SJCRH30 (cell line): ENCODE data around the gene TMED10. TPM values are rescaled to one million over a fixed set of nuclear protein-coding genes. Genes with fewer than 3 reads are reported as not detected.

Experiments
- DNase-seq, 2 experiments: peaks; one replicate each; pipeline ENCODE4 v3.0.0-alpha.2; 2015 to 2020
- H3K27ac ChIP-seq: fragments of 250-450 bp; sonication (Bioruptor Pico); 2 replicates; pipeline ENCODE4 v1.5.1; 2020; ENCODE audit warnings: mild to moderate bottlenecking, moderate library complexity
- H3K27me3 ChIP-seq: fragments of 250-450 bp; sonication (Bioruptor Pico); 2 replicates; pipeline ENCODE4 v1.5.1; 2020; ENCODE audit warnings: mild to moderate bottlenecking, moderate library complexity
- H3K36me3 ChIP-seq: fragments of 250-450 bp; sonication (Bioruptor Pico); 2 replicates; pipeline ENCODE4 v1.5.1; 2020; ENCODE audit warnings: mild to moderate bottlenecking, moderate library complexity
- H3K4me1 ChIP-seq: fragments of 250-450 bp; sonication (Bioruptor Pico); 2 replicates; pipeline ENCODE4 v1.5.1; 2020; ENCODE audit warnings: mild to moderate bottlenecking, moderate library complexity
- H3K4me3 ChIP-seq: fragments of 250-450 bp; sonication (Bioruptor Pico); 2 replicates; pipeline ENCODE4 v1.5.1; 2020; ENCODE audit warnings: mild to moderate bottlenecking, moderate library complexity
- H3K9me3 ChIP-seq: fragments of 250-450 bp; sonication (Bioruptor Pico); replicated peaks from 2 replicates; pipeline ENCODE4 v1.5.1; 2020; ENCODE audit warnings: mild to moderate bottlenecking, moderate library complexity
- total RNA-seq: library from RNA; depleted of rRNA; stranded (reverse); fragments of >200 nt; shearing (Covaris generic); gene quantifications from 2 replicates; pipeline ENCODE4 v1.2.3, GENCODE V29; 2014

TMED10 gene
- total RNA-seq, 1 experiment from 2014 or later: 123 TPM

DNA sequence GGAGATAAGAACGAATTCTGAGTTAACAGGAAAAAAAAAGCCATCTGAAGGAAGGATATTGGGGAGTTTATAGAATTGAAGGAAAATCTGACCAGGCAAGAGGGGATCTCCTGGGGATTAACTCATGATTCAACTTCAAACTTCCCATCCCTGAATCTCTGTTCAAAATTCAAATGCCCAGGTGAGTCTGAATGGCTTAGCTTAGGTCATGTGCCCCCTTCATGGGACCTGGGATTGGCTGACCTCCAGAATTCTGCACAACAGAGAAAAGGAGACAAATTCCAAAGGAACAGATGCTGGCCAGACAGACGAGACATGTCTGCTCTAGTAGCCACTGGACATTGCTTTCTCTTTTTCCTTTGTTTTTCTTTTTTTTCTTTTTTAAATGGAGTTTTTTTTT is 26.2 kb upstream of the TMED10 start:
- Histone ChIP-seq H3K4me3 (no peak overlapping the region), H3K4me1 (no peaks in the 10 kb centered on the region), H3K27ac (no peak overlapping the region), H3K27me3 (peaks cover 3% of the 10 kb centered on the region; the same call in 1 of the 2 replicates), H3K36me3 (no peaks in the 10 kb centered on the region), H3K9me3 (no peaks in the 10 kb centered on the region)
- DNase-seq: no peak

GRCh38 chr14:75201087-75201486 is 24.7 kb upstream of the TMED10 start:
- H3K27me3 ChIP-seq: peaks cover 3% of the 10 kb centered on the region; the same call in 1 of the 2 replicates
- H3K9me3 ChIP-seq: no peaks in the 10 kb centered on the region
- no peak overlapping the region for H3K27ac ChIP-seq
- no peak overlapping the region for H3K4me3 ChIP-seq
- no peaks in the 10 kb centered on the region for H3K4me1 ChIP-seq
- DNase-seq: no peak
- no peaks in the 10 kb centered on the region for H3K36me3 ChIP-seq

DNA sequence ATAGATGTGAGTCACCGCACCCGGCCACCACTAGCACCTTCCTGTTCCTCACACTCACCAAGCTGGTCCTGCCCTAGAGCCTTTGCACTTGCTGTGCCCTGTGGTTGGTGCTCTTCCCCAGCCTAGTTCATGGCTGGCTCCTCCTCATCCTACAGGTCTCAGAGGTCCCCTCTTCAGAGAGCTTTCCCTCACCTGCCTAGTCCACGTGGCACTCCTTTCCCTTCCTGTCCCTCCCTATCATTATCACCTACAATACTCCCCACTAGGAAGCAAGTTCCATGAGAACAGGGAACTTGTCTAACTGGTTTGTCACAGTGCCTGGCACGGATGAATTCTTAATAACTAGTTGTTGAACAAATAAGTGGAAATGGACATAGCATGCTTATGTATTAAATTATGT is 24.0 kb upstream of the TMED10 start:
- no peak overlapping the region for H3K4me3 ChIP-seq
- no peaks in the 10 kb centered on the region for H3K9me3 ChIP-seq
- peaks cover 3% of the 10 kb centered on the region; the same call in 1 of the 2 replicates for H3K27me3 ChIP-seq
- no peak overlapping the region for H3K27ac ChIP-seq
- no peaks in the 10 kb centered on the region for H3K36me3 ChIP-seq
- no peaks in the 10 kb centered on the region for H3K4me1 ChIP-seq
- DNase-seq: no peak

- Histone ChIP-seq H3K9me3 (no peaks in the 10 kb centered on the region), H3K27me3 (peaks cover 3% of the 10 kb centered on the region; the same call in 1 of the 2 replicates), H3K4me3 (no peak overlapping the region), H3K36me3 (no peaks in the 10 kb centered on the region), H3K4me1 (no peaks in the 10 kb centered on the region), H3K27ac (no peak overlapping the region)
- no peak for DNase-seq
Observed at GRCh38 chr14:75198291-75198933, 22.0 kb upstream of the TMED10 start.

DNA sequence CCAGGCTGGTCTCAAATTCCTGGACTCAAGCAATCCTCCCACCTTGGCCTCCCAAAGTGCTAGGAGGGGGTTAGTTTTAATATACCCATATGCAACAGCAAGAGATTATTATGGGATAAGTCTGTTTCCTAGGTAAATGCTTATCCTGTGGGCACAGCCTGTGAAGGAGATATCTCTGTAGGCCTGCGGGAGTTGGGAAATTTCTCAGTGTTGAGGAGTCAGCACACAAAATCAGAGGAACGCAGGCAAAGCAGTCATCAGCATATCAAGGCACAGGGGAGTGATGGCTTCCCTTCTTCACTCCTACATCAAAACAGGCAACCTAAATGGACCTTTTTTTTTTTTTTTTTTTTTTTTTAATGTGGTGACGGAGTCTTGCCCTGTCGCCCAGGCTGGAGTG is 20.9 kb upstream of the TMED10 start:
- Histone ChIP-seq H3K27ac (no peak overlapping the region), H3K4me1 (no peaks in the 10 kb centered on the region), H3K36me3 (no peaks in the 10 kb centered on the region), H3K4me3 (no peak overlapping the region), H3K27me3 (peaks cover 3% of the 10 kb centered on the region; the same call in 1 of the 2 replicates), H3K9me3 (no peaks in the 10 kb centered on the region)
- no peak for DNase-seq

- no peak overlapping the region for H3K4me3 ChIP-seq
- H3K27ac ChIP-seq: no peak overlapping the region
- peaks cover 3% of the 10 kb centered on the region; the same call in 1 of the 2 replicates for H3K27me3 ChIP-seq
- no peaks in the 10 kb centered on the region for H3K9me3 ChIP-seq
- H3K4me1 ChIP-seq: no peaks in the 10 kb centered on the region
- DNase-seq: no peak
- H3K36me3 ChIP-seq: no peaks in the 10 kb centered on the region
Observed at GRCh38 chr14:75196468-75196867, 20.1 kb upstream of the TMED10 start.

DNA sequence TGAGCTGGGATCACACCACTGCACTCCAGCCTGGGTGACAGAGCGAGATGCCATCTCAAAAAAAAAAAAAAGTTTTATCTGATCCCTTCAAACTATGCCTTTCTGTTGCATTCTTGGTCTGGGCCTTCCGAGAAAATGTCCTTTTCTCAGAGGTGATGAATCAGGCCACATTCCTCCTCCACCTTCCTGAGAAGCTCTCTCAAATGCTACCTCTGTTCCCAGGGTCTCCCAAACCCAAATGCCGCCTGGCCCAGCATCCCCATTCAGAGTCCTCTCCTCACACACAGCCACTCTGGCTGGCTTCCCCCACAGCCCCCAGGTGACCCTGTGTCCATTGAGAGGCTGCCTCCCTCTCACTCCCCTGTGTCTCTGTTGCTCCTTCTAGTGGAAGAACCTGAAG is 19.7 kb upstream of the TMED10 start:
- no peak overlapping the region for H3K27ac ChIP-seq
- no peaks in the 10 kb centered on the region for H3K4me1 ChIP-seq
- H3K36me3 ChIP-seq: no peaks in the 10 kb centered on the region
- no peak overlapping the region for H3K4me3 ChIP-seq
- peaks cover 3% of the 10 kb centered on the region; the same call in 1 of the 2 replicates for H3K27me3 ChIP-seq
- no peak for DNase-seq
- no peaks in the 10 kb centered on the region for H3K9me3 ChIP-seq

GRCh38 chr14:75191100-75191499 is 14.7 kb upstream of the TMED10 start:
- H3K27ac ChIP-seq: no peak overlapping the region
- H3K4me3 ChIP-seq: no peak overlapping the region
- no peak for DNase-seq
- H3K9me3 ChIP-seq: no peaks in the 10 kb centered on the region
- no peaks in the 10 kb centered on the region for H3K4me1 ChIP-seq
- no peaks in the 10 kb centered on the region for H3K27me3 ChIP-seq
- no peaks in the 10 kb centered on the region for H3K36me3 ChIP-seq

DNA sequence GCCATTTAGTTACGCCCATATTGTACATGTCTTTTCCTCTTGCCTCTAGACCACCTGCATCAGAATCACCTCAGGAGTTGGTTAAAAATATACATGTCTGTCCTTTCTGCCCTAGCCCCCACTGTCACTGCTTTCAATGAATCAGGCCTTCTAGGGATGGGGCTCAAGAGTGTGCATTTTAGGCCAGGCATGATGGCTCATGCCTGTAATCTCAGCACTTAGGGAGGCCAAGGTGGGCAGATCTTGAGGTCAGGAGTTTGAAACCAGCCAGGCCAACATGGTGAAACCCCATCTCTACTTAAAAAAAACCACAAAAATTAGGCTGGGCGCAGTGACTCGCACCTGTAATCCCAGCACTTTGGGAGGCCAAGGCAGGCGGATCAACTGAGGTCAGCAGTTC is 13.6 kb upstream of the TMED10 start:
- H3K4me3 ChIP-seq: no peak overlapping the region
- no peaks in the 10 kb centered on the region for H3K36me3 ChIP-seq
- H3K27ac ChIP-seq: no peak overlapping the region
- H3K4me1 ChIP-seq: no peaks in the 10 kb centered on the region
- H3K9me3 ChIP-seq: no peaks in the 10 kb centered on the region
- no peaks in the 10 kb centered on the region for H3K27me3 ChIP-seq
- no peak for DNase-seq

DNA sequence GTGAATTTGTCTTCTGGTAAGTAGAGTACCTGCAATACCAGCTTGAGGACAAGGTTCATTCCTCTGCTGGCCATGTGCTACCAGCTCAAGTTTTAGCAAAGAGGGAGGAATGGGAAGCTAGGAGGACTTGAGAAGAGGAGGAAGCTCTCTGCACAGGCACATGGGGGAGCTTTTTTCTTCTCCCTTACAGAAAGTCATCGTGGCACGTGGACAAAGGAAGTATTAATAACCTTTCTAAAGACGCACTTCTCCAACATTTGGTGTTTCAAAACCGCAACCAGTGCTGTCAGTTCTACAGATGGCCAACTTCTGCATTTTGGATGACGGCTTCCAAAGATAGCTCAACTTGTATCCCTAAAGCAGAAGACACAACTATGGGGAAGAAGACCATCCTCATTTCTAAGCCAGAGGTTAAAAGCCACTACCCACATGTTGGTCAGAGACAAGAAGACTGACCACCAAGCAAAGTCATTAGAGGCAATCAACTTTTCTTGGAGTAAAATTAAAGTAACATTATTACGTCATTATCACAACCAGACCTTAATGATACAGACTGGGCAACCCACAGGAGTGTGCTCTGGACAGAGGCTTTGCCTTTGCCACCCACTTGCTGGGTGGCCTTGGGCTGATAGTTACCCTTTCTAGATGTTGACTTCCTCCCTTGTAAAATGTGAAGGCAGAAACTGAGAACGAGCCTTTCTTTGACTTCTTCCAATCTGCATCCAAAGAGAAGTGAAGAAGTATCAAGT is 12.3 kb upstream of the TMED10 start:
- H3K9me3 ChIP-seq: no peaks in the 10 kb centered on the region
- DNase-seq: no peak

DNA sequence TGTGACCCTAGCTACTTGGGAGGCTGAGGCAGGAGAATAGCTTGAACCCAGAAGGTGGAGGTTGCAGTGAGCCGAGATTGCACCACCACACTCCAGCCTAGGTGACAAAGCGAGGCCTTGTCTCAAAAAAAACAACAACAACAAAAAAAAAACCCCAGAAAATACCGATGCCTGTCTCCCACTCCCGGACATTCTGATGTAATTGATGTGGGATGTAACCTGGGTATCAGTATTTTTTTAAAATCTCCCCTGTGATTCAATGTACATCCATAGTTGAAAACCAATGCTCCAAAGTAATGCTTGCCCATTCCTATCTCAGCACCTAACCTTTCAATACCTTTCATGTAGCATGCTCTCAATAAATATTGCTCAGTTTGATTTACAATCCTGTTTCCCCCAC is 11.7 kb upstream of the TMED10 start:
- Histone ChIP-seq H3K4me3 (no peak overlapping the region), H3K27me3 (no peaks in the 10 kb centered on the region), H3K4me1 (no peaks in the 10 kb centered on the region), H3K9me3 (no peaks in the 10 kb centered on the region), H3K36me3 (no peaks in the 10 kb centered on the region), H3K27ac (no peak overlapping the region)
- no peak for DNase-seq

More for the DNA sequence above, 12.3 kb upstream of the TMED10 start:
- Histone ChIP-seq H3K36me3 (no peaks in the 10 kb centered on the region), H3K27me3 (no peaks in the 10 kb centered on the region), H3K4me1 (no peaks in the 10 kb centered on the region), H3K4me3 (no peak overlapping the region), H3K27ac (no peak overlapping the region)

DNA sequence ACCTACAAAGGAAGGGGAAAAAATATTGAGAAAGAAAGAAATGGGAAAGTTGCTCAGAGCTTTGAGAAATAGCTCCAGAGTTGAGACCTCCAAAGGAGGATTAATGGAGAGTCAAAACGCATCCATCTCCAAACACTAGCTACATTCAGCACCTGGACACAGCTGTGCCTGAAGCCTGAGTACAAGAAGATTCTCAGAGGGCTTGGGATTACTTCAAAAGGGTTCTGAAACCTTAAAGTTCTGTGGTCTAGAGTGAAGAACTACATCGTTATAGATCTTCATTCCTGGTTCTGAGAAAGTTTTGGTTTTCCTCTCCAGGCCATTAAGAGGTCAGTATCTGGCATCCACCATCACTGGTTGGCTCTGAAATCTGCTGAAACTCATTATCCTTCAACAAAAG is 10.5 kb upstream of the TMED10 start:
- no peaks in the 10 kb centered on the region for H3K4me1 ChIP-seq
- no peak for DNase-seq

DNA sequence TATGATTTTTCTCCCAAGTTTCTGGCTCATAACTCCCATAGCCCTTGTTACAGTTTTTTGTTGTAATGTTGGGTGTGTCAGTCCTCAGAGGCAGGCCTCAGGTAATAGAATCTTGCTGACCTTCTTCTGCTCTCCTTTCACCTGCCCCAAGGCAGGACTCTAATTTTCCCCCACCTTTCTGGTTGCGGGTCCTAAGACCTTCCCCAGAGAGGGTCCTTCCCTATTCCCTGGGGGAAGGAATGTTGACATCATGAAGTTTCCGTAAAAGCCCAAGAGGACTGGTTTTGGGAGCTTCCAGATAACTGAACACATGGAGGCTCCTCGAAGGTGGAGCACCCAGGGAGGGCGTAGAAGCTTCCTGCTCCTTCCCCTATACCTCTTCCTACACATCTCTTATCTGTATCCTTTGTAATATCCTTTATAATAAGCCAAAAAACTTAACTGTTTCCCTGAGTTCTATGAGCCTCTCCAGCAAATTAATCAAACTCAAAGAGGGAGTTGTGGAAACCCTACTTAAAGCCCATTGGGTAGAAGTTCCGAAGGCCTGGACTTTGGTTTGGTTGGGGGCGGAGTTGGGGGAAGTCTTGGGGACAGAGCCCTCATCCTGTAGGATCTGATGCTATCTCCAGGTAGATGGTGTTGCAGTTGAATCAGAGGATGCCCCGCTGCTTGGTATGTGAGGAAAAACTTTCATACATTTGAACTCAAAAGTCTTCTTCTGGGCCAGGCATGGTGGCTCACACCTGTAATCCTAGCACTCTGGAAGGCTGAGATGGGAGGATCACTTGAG is 9.0 kb upstream of the TMED10 start:
- Histone ChIP-seq H3K36me3 (no peaks in the 10 kb centered on the region), H3K4me3 (no peak overlapping the region), H3K27me3 (no peaks in the 10 kb centered on the region), H3K4me1 (no peaks in the 10 kb centered on the region), H3K9me3 (no peaks in the 10 kb centered on the region), H3K27ac (no peak overlapping the region)
- no peak for DNase-seq

More for the DNA sequence above, 10.5 kb upstream of the TMED10 start:
- Histone ChIP-seq H3K36me3 (no peaks in the 10 kb centered on the region), H3K27me3 (no peaks in the 10 kb centered on the region), H3K9me3 (no peaks in the 10 kb centered on the region), H3K4me3 (no peak overlapping the region), H3K27ac (no peak overlapping the region)

DNA sequence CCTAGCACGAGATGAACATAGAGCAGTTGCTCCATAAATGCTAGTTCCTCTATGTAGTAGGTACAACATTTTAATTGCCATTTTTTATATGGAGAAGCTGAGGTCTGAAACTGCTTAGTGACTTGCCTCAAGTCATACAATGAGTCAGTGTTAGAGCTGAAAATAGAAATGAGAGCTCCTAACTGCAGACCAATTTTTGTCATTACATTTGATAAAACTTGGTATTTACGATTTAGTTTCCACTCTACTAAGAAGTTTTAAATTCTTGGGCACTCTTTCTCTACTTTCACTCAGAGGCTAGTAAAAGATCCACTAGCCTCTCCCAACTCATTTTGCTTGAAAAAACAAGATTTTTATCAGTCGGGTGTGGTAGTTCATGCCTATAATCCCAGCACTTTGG is 8.1 kb upstream of the TMED10 start:
- no peaks in the 10 kb centered on the region for H3K4me1 ChIP-seq
- no peaks in the 10 kb centered on the region for H3K36me3 ChIP-seq
- H3K27me3 ChIP-seq: no peaks in the 10 kb centered on the region
- no peak overlapping the region for H3K27ac ChIP-seq
- H3K9me3 ChIP-seq: no peaks in the 10 kb centered on the region
- no peak for DNase-seq
- no peak overlapping the region for H3K4me3 ChIP-seq

DNA sequence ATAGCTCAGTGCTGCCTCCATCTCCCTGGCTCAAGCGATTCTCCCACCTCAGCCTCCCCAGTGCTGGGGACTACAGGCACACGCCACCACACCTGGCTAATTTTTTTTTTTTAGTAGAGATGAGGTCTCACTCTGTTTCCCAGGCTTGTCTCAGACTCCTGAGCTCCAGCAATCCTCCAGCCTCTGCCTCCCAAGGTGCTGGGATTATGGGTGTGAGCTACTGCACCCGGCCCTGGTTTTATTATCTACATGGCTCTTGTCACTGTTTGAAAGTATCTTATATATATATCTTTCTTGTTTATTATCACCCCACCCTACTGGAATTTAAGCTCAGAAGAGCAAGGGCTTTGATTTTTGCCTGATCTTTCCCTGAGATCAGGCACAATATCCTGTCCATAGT is 7.6 kb upstream of the TMED10 start:
- no peaks in the 10 kb centered on the region for H3K36me3 ChIP-seq
- no peak overlapping the region for H3K27ac ChIP-seq
- no peaks in the 10 kb centered on the region for H3K9me3 ChIP-seq
- H3K4me1 ChIP-seq: no peaks in the 10 kb centered on the region
- no peaks in the 10 kb centered on the region for H3K27me3 ChIP-seq
- no peak overlapping the region for H3K4me3 ChIP-seq
- no peak for DNase-seq
